Prostate gland (tissue), 2 donors: ENCODE data around the gene BST1.

Experiments
- CTCF ChIP-seq, 4 experiments: fragments of 200-600 bp in 2 of 4; fragments of 450-650 bp in 2 of 4; sonication (generic) in 2 of 4; IDR thresholded peaks; 1 replicate in 3 of 4; 2 replicates in 1 of 4; pipeline ENCODE4 v1.5.1; 2016 to 2019; ENCODE audit warnings: antibody characterized with exemption in 4 of 4, mild to moderate bottlenecking in 2 of 4, moderate library complexity in 2 of 4
- POLR2A ChIP-seq: fragments of 450-650 bp; IDR thresholded peaks from one replicate; pipeline ENCODE4 v1.6.1; 2016; ENCODE audit warnings: antibody characterized with exemption, mild to moderate bottlenecking
- POLR2AphosphoS5 ChIP-seq: sonication (generic); formaldehyde crosslinking; IDR thresholded peaks from one replicate; pipeline ENCODE4 v1.6.1; 2017; ENCODE audit warnings: antibody characterized with exemption

- peak in 1 of 4 experiments; percentile 19 for TF ChIP-seq CTCF (IDR thresholded peaks at IDR 0.05)
- peak; percentile 83 for TF ChIP-seq POLR2A
- peak; percentile 49 for TF ChIP-seq POLR2AphosphoS5
These were observed 47.4 kb upstream of the BST1 start, which contains the start of gene FBXL5 for GRCh38 chr4:15655223-15656037.
